GM12873 (cell line): ENCODE data around the gene PIK3IP1.

Experiments
- TF ChIP-seq, protein P1 (sequence below): IDR thresholded peaks from 2 replicates; pipeline ENCODE4 v1.5.1; 2012; ENCODE audit warnings: low read depth, mild to moderate bottlenecking, moderate library complexity, low read length, control low read depth; ENCODE audit not compliant: insufficient read depth; ENCODE audit errors: missing control alignments

The PIK3IP1 gene

DNA sequence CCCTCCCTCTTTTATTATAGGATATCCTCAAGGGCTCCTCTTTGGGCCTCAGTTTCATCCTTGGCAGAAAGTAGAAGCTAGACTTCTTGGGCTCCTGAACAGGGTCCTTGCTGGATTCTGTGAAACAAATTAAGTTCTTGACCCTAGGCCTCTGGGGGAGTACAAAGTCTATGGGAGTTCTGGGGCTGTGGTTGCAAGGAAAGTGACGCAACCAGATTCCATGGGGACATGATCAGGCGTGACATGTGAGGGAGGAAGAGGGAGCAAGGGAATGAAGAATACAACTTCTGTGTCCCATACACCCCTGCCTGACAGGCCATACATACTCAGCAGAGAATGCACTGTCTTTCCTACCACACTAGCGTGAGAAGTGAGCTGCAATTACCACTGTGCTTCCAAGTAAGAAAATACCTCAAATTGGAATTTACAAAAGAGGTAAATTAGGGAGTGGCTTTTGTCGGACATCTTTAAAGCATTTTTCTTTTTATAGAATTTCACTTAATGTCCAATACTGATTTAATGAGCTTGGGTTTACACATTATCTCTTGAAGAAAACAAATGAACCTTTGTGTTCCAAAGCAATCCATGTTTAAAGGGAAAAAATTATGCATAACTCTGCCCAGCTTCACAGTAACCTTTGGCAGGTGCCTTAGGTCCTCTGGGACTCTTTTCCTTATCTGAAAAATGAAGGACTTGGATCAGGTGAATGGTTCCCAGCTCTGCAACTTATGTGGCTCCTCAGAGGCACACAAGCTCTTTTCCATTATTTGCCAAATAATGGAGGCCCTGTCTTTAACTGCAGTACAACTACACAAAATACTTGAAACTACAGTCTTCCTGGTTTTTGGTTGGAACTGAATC lies 41.3 kb downstream of the PIK3IP1 start:
- TF ChIP-seq, protein P1, sequence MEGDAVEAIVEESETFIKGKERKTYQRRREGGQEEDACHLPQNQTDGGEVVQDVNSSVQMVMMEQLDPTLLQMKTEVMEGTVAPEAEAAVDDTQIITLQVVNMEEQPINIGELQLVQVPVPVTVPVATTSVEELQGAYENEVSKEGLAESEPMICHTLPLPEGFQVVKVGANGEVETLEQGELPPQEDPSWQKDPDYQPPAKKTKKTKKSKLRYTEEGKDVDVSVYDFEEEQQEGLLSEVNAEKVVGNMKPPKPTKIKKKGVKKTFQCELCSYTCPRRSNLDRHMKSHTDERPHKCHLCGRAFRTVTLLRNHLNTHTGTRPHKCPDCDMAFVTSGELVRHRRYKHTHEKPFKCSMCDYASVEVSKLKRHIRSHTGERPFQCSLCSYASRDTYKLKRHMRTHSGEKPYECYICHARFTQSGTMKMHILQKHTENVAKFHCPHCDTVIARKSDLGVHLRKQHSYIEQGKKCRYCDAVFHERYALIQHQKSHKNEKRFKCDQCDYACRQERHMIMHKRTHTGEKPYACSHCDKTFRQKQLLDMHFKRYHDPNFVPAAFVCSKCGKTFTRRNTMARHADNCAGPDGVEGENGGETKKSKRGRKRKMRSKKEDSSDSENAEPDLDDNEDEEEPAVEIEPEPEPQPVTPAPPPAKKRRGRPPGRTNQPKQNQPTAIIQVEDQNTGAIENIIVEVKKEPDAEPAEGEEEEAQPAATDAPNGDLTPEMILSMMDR: no peak

- TF ChIP-seq, protein P1: no peak
These were observed 43.0 kb downstream of the PIK3IP1 start for GRCh38 chr22:31248965-31249958.

GRCh38 chr22:31248138-31248745 lies 44.0 kb downstream of the PIK3IP1 start:
- TF ChIP-seq, protein P1: no peak

- TF ChIP-seq, protein P1: no peak
These were observed 44.6 kb downstream of the PIK3IP1 start for GRCh38 chr22:31247726-31248125.

GRCh38 chr22:31246687-31247086 lies 45.6 kb downstream of the PIK3IP1 start:
- TF ChIP-seq, protein P1: no peak

- TF ChIP-seq, protein P1: no peak
These were observed 47.3 kb downstream of the PIK3IP1 start for GRCh38 chr22:31244943-31245451.
